SK-N-SH (cell line): ENCODE data around the gene AHSG. TPM values are rescaled to one million over a fixed set of nuclear protein-coding genes. Genes with fewer than 3 reads are reported as not detected.
"Not testable (repeated sequence)": the region's sequence is repeated elsewhere in the genome, so short reads cannot be mapped to it uniquely, and the experiment has no call there.

ENCODE experiments used
- CTCF ChIA-PET: fragments of 300-600, 350-600 bp; formaldehyde crosslinking; extraction: SDS; loops from one replicate; lab custom pipeline; 2021; lab: Yijun Ruan, JAX
- POLR2A ChIA-PET: fragments of 350-600 bp; sonication (Branson Sonifier 250); formaldehyde crosslinking; extraction: SDS; loops from one replicate; lab custom pipeline; 2020; ENCODE audit warnings: antibody characterized with exemption, inconsistent platforms; lab: Yijun Ruan, JAX
- DNase-seq: peaks from one replicate; pipeline ENCODE4 v3.0.0; 2012
- H2AFZ ChIP-seq: fragments of 200-600 bp; sonication (generic); 2 replicates; pipeline ENCODE4 v1.8.1; 2016; ENCODE audit warnings: antibody characterized with exemption, mild to moderate bottlenecking, low read depth
- H3F3A ChIP-seq: fragments of 200-600 bp; sonication (generic); replicated peaks from 2 replicates; pipeline ENCODE3; 2016; ENCODE audit warnings: antibody characterized with exemption, mild to moderate bottlenecking; ENCODE audit not compliant: insufficient read depth
- H3K27ac ChIP-seq, 2 experiments: fragments of 200-500 bp in 1 of 2; fragments of 200-600 bp in 1 of 2; sonication (Bioruptor generic) in 1 of 2; sonication (generic), shearing (Covaris generic) in 1 of 2; 2 replicates each; pipeline versions ENCODE4 v1.5.1 to v1.6.1; 2014 to 2016; ENCODE audit warnings: low read depth in 2 of 2, inconsistent platforms in 1 of 2, low read length in 1 of 2, mild to moderate bottlenecking in 1 of 2, mixed read lengths in 1 of 2
- H3K27me3 ChIP-seq: fragments of 200-600 bp; sonication (generic), shearing (Covaris generic); 2 replicates; pipeline ENCODE4 v1.6.1; 2016; ENCODE audit warnings: mixed run types; ENCODE audit not compliant: insufficient read depth
- H3K36me3 ChIP-seq, 2 experiments: fragments of 200-500 bp in 1 of 2; fragments of 200-600 bp in 1 of 2; sonication (Bioruptor generic) in 1 of 2; sonication (generic) in 1 of 2; replicated peaks in 1 of 2; 2 replicates each; pipeline versions ENCODE3 to v1.5.1; 2014 to 2016; ENCODE audit warnings: low read length in 1 of 2, mild to moderate bottlenecking in 1 of 2; ENCODE audit not compliant: insufficient read depth in 2 of 2, control insufficient read depth in 1 of 2
- H3K4me1 ChIP-seq, 2 experiments: fragments of 200-500 bp in 1 of 2; fragments of 200-600 bp in 1 of 2; sonication (Bioruptor generic) in 1 of 2; sonication (generic), shearing (Covaris generic) in 1 of 2; 2 replicates each; pipeline versions ENCODE4 v1.5.1 to v1.6.1; 2014 to 2016; ENCODE audit warnings: low read depth in 1 of 2, low read length in 1 of 2, mixed run types in 1 of 2; ENCODE audit not compliant: insufficient read depth in 2 of 2, control insufficient read depth in 1 of 2
- H3K4me2 ChIP-seq: fragments of 200-600 bp; sonication (generic), shearing (Covaris generic); 2 replicates; pipeline ENCODE4 v1.6.1; 2017; ENCODE audit warnings: mixed run types
- H3K4me3 ChIP-seq, 2 experiments: fragments of 200-500 bp in 1 of 2; fragments of 200-600 bp in 1 of 2; sonication (Bioruptor generic) in 1 of 2; sonication (generic), shearing (Covaris generic) in 1 of 2; 2 replicates each; pipeline versions ENCODE4 v1.5.1 to v1.8.1; 2014 to 2016; ENCODE audit warnings: low read depth in 2 of 2, inconsistent platforms in 1 of 2, low read length in 1 of 2, mild to moderate bottlenecking in 1 of 2, mixed read lengths in 1 of 2, moderate library complexity in 1 of 2
- H3K79me2 ChIP-seq: fragments of 200-600 bp; sonication (generic); 2 replicates; pipeline ENCODE4 v1.8.1; 2017; ENCODE audit warnings: mild to moderate bottlenecking; ENCODE audit not compliant: insufficient read depth
- H3K9ac ChIP-seq: fragments of 200-600 bp; sonication (generic); 2 replicates; pipeline ENCODE4 v1.6.1; 2017; ENCODE audit warnings: mixed run types
- H3K9me2 ChIP-seq: fragments of 200-600 bp; sonication (generic); 2 replicates; pipeline ENCODE4 v1.6.1; 2017; ENCODE audit warnings: mixed run types
- H3K9me3 ChIP-seq: fragments of 200-600 bp; sonication (generic); 2 replicates; pipeline ENCODE4 v1.6.1; 2017; ENCODE audit warnings: mixed run types, mild to moderate bottlenecking, moderate library complexity
- H4K20me1 ChIP-seq: fragments of 200-600 bp; sonication (generic); 2 replicates; pipeline ENCODE4 v1.6.1; 2017; ENCODE audit warnings: mild to moderate bottlenecking, mixed run types; ENCODE audit not compliant: insufficient read depth
- CHD2 ChIP-seq: fragments of 150-350 bp; IDR thresholded peaks from 2 replicates; pipeline ENCODE4 v1.6.1; 2018; ENCODE audit warnings: low read length; ENCODE audit not compliant: partially characterized antibody
- EZH2phosphoT487 ChIP-seq: fragments of 200-600 bp; sonication (generic); IDR thresholded peaks from 2 replicates; pipeline ENCODE4 v1.6.1; 2017; ENCODE audit warnings: low read depth, mixed run types, mild to moderate bottlenecking, antibody characterized with exemption, moderate library complexity, borderline replicate concordance
- MEF2A ChIP-seq: IDR thresholded peaks from 2 replicates; pipeline ENCODE4 v1.4.0; 2012; ENCODE audit warnings: low read depth, borderline replicate concordance
- POLR2AphosphoS5 ChIP-seq: IDR thresholded peaks from 2 replicates; pipeline ENCODE4 v1.6.1; 2012; ENCODE audit warnings: low read depth, low read length
- RFX5 ChIP-seq: IDR thresholded peaks from 2 replicates; pipeline ENCODE4 v1.6.1; 2012; ENCODE audit warnings: mild to moderate bottlenecking, improper control_type of control experiment, low read length
- TCF12 ChIP-seq: IDR thresholded peaks from 2 replicates; pipeline ENCODE4 v1.4.0; 2012
- YY1 ChIP-seq: IDR thresholded peaks from 2 replicates; pipeline ENCODE4 v1.4.0; 2012; ENCODE audit warnings: low read depth, mild to moderate bottlenecking
- whole genome bisulfite sequencing: methylation state at CpG from one replicate; pipeline ENCODE4 v1.1.6; 2017; ENCODE audit warnings: low lambda C conversion rate; 5-methylcytosine and 5-hydroxymethylcytosine counted together
- polyA plus RNA-seq, 3 experiments: library from polyadenylated mRNA; depleted of rRNA; stranded (reverse); fragments of >200 nt; gene quantifications; 2 replicates each; pipeline ENCODE4 v1.2.3, GENCODE V29; 2012
- TF ChIP-seq, protein P1 (sequence below): IDR thresholded peaks from 2 replicates; pipeline ENCODE4 v1.6.1; 2012; ENCODE audit warnings: mild to moderate bottlenecking, low read depth, low read length, moderate library complexity
- TF ChIP-seq, protein P2 (sequence below): fragments of 200-600 bp; sonication (generic); IDR thresholded peaks from 2 replicates; pipeline ENCODE4 v1.6.1; 2017; ENCODE audit warnings: antibody characterized with exemption, mild to moderate bottlenecking, moderate library complexity
- TF ChIP-seq, protein P3 (sequence below): IDR thresholded peaks from 2 replicates; pipeline ENCODE4; 2012
- TF ChIP-seq, protein P4 (sequence below): IDR thresholded peaks from 2 replicates; pipeline ENCODE4 v1.4.0; 2012; ENCODE audit warnings: low read depth

Gene AHSG
- polyA plus RNA-seq, 1 of the 3 experiments (the other 2 are of a cell fraction) = not detected

DNA sequence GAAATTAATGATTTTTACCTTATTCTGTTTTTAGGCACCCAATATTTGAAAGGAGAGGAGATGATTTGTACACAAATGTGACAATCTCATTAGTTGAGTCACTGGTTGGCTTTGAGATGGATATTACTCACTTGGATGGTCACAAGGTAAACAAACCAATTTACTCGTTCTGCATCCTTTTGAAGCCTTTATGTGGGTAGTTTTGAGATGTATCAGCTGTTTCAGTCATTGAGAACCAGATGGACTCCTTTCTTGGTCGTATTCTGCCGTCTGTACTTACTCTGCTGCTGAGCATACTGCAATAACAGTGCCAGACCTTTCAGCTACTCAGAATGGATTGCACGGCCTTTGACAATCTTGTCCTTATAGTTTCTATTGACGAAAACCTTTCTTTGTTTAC, 29.0 kb upstream of the AHSG start:
- H3K4me1 ChIP-seq = no peaks in the 10 kb centered on the region
- H3K79me2 ChIP-seq = no peaks in the 10 kb centered on the region
- H3K9ac ChIP-seq = no peak overlapping the region
- TF ChIP-seq, protein P1, sequence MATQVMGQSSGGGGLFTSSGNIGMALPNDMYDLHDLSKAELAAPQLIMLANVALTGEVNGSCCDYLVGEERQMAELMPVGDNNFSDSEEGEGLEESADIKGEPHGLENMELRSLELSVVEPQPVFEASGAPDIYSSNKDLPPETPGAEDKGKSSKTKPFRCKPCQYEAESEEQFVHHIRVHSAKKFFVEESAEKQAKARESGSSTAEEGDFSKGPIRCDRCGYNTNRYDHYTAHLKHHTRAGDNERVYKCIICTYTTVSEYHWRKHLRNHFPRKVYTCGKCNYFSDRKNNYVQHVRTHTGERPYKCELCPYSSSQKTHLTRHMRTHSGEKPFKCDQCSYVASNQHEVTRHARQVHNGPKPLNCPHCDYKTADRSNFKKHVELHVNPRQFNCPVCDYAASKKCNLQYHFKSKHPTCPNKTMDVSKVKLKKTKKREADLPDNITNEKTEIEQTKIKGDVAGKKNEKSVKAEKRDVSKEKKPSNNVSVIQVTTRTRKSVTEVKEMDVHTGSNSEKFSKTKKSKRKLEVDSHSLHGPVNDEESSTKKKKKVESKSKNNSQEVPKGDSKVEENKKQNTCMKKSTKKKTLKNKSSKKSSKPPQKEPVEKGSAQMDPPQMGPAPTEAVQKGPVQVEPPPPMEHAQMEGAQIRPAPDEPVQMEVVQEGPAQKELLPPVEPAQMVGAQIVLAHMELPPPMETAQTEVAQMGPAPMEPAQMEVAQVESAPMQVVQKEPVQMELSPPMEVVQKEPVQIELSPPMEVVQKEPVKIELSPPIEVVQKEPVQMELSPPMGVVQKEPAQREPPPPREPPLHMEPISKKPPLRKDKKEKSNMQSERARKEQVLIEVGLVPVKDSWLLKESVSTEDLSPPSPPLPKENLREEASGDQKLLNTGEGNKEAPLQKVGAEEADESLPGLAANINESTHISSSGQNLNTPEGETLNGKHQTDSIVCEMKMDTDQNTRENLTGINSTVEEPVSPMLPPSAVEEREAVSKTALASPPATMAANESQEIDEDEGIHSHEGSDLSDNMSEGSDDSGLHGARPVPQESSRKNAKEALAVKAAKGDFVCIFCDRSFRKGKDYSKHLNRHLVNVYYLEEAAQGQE = no peak
- TF ChIP-seq YY1 (no peak), POLR2AphosphoS5 (no peak), CHD2 (no peak), TCF12 (no peak), RFX5 (no peak), MEF2A (no peak), EZH2phosphoT487 (no peak)
- TF ChIP-seq, protein P2, sequence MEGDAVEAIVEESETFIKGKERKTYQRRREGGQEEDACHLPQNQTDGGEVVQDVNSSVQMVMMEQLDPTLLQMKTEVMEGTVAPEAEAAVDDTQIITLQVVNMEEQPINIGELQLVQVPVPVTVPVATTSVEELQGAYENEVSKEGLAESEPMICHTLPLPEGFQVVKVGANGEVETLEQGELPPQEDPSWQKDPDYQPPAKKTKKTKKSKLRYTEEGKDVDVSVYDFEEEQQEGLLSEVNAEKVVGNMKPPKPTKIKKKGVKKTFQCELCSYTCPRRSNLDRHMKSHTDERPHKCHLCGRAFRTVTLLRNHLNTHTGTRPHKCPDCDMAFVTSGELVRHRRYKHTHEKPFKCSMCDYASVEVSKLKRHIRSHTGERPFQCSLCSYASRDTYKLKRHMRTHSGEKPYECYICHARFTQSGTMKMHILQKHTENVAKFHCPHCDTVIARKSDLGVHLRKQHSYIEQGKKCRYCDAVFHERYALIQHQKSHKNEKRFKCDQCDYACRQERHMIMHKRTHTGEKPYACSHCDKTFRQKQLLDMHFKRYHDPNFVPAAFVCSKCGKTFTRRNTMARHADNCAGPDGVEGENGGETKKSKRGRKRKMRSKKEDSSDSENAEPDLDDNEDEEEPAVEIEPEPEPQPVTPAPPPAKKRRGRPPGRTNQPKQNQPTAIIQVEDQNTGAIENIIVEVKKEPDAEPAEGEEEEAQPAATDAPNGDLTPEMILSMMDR = no peak
- TF ChIP-seq, protein P3, sequence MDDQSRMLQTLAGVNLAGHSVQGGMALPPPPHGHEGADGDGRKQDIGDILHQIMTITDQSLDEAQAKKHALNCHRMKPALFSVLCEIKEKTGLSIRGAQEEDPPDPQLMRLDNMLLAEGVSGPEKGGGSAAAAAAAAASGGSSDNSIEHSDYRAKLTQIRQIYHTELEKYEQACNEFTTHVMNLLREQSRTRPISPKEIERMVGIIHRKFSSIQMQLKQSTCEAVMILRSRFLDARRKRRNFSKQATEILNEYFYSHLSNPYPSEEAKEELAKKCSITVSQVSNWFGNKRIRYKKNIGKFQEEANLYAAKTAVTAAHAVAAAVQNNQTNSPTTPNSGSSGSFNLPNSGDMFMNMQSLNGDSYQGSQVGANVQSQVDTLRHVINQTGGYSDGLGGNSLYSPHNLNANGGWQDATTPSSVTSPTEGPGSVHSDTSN = no peak
- TF ChIP-seq, protein P4, sequence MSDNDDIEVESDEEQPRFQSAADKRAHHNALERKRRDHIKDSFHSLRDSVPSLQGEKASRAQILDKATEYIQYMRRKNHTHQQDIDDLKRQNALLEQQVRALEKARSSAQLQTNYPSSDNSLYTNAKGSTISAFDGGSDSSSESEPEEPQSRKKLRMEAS = no peak
- TF ChIP-seq, all 33 proteins: peak for 0
- POLR2A ChIA-PET = no interaction called here
- Histone ChIP-seq H3K36me3 (peaks cover 41 to 73% of the 10 kb centered on the region in 2 experiments), H3K4me2 (no peak overlapping the region), H3K27me3 (no peaks in the 10 kb centered on the region), H3K9me2 (no peaks in the 10 kb centered on the region), H3K9me3 (no peaks in the 10 kb centered on the region), H3K27ac (no peak overlapping the region), H4K20me1 (no peaks in the 10 kb centered on the region), H3F3A (no peaks in the 10 kb centered on the region), H3K4me3 (no peak overlapping the region), H2AFZ (no peak overlapping the region)
- 79% methylated on average over 5 of the region's 5 CpGs for WGBS
- CTCF ChIA-PET = interaction anchor here (2.9 to 8.2 kb wide), 2 partner anchors 31 to 238 kb away, joined by 11 to 52 read pairs; partner anchors contain the start of gene AHSG
- DNase-seq = no peak

DNA sequence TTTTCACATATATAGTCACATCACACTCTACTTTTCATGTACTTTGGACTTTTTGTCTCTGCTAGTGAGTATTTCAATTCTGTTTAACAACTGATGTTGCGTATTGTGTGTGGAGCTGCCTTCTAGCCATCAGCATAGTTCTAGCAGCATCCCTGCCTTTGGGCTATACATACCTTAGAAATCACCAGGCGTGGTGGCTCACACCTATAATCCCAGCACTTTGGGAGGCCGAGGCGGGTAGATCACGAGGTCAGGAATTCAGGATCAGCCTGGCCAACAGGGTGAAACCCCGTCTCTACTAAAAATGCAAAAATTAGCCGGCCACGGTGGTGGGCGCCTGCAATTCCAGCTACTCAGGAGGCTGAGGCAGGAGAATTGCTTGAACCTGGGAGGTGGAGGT, 26.6 kb upstream of the AHSG start:
- POLR2A ChIA-PET, H3K4me3 ChIP-seq, H3K4me1 ChIP-seq, H3K9ac ChIP-seq, H2AFZ ChIP-seq, DNase-seq, H3K9me2 ChIP-seq, H4K20me1 ChIP-seq, H3K79me2 ChIP-seq, H3K4me2 ChIP-seq, H3K9me3 ChIP-seq, H3F3A ChIP-seq, H3K27ac ChIP-seq, H3K27me3 ChIP-seq: not testable (repeated sequence)
- WGBS = 91% methylated on average over 9 of the region's 9 CpGs
- peaks cover 27 to 50% of the 10 kb centered on the region in 2 experiments for H3K36me3 ChIP-seq
- CTCF ChIA-PET = interaction anchor here (1.5 to 8.2 kb wide), 3 partner anchors 14 to 236 kb away, joined by 8 to 52 read pairs (median 10); partner anchors contain the start of gene AHSG
